IPS-20b (cell line): ENCODE data around the gene CEMIP.
A peak's percentile ranks its signal among the peaks of the same experiment; 100 is the strongest.
"Not testable (repeated sequence)": the region's sequence is repeated elsewhere in the genome, so short reads cannot be mapped to it uniquely, and the experiment has no call there.

Experiments used
- H3K27ac ChIP-seq: one replicate; pipeline ENCODE4 v1.5.1; 2013; ENCODE audit warnings: low read length
- H3K27me3 ChIP-seq: 2 replicates; pipeline ENCODE4 v1.6.1; 2013; ENCODE audit warnings: mild to moderate bottlenecking, low read length, inconsistent platforms; ENCODE audit not compliant: insufficient read depth
- H3K36me3 ChIP-seq: 2 replicates; pipeline ENCODE4 v1.6.1; 2013; ENCODE audit warnings: low read depth, mild to moderate bottlenecking, inconsistent platforms, low read length, moderate library complexity; ENCODE audit not compliant: insufficient read depth
- H3K4me1 ChIP-seq: 2 replicates; pipeline ENCODE4 v1.6.1; 2013; ENCODE audit warnings: mild to moderate bottlenecking, control low read depth, inconsistent platforms, low read length, moderate library complexity; ENCODE audit not compliant: insufficient read depth
- H3K4me3 ChIP-seq: 2 replicates; pipeline ENCODE4 v1.5.1; 2013; ENCODE audit warnings: mild to moderate bottlenecking, low read length, inconsistent platforms
- H3K9ac ChIP-seq: 2 replicates; pipeline ENCODE4 v1.6.1; 2013; ENCODE audit warnings: low read depth, mild to moderate bottlenecking, inconsistent platforms, low read length, moderate library complexity
- H3K9me3 ChIP-seq: 2 replicates; pipeline ENCODE4 v1.6.1; 2013; ENCODE audit warnings: mild to moderate bottlenecking, low read depth, low read length, inconsistent platforms; ENCODE audit not compliant: insufficient read depth

Gene CEMIP

GRCh38 chr15:80951941-80952340 is 172.8 kb downstream of the CEMIP start:
- Histone ChIP-seq H3K9ac (no peak overlapping the region), H3K27me3 (no peaks in the 10 kb centered on the region), H3K9me3 (no peaks in the 10 kb centered on the region), H3K4me3 (no peak overlapping the region), H3K27ac (no peak overlapping the region), H3K36me3 (peaks cover 43% of the 10 kb centered on the region; the same call in 1 of the 2 replicates), H3K4me1 (peaks cover 12% of the 10 kb centered on the region)

- Histone ChIP-seq H3K4me1 (peaks cover 12% of the 10 kb centered on the region), H3K27ac (peak overlapping the region; percentile 90)
These were observed 174.1 kb downstream of the CEMIP start for GRCh38 chr15:80953001-80953952.

GRCh38 chr15:80953953-80954778 is 175.0 kb downstream of the CEMIP start:
- Histone ChIP-seq H3K36me3 (peaks cover 24% of the 10 kb centered on the region), H3K27ac (peak overlapping the region; percentile 90), H3K9ac (peak overlapping the region; percentile 53; the same call in 1 of the 2 replicates), H3K4me3 (no peak overlapping the region), H3K9me3 (no peaks in the 10 kb centered on the region), H3K27me3 (no peaks in the 10 kb centered on the region), H3K4me1 (peaks cover 12% of the 10 kb centered on the region)

More at GRCh38 chr15:80953001-80953952, 174.1 kb downstream of the CEMIP start:
- Histone ChIP-seq H3K9ac (peak overlapping the region; percentile 53; the same call in 1 of the 2 replicates), H3K36me3 (peaks cover 29% of the 10 kb centered on the region; the same call in 1 of the 2 replicates), H3K9me3 (no peaks in the 10 kb centered on the region), H3K27me3 (no peaks in the 10 kb centered on the region), H3K4me3 (no peak overlapping the region)

- H3K27ac ChIP-seq, H3K4me3 ChIP-seq, H3K9me3 ChIP-seq, H3K9ac ChIP-seq, H3K27me3 ChIP-seq: not testable (repeated sequence)
- peaks cover 23% of the 10 kb centered on the region for H3K36me3 ChIP-seq
- H3K4me1 ChIP-seq, result peaks cover 12% of the 10 kb centered on the region
These were observed 176.6 kb downstream of the CEMIP start for GRCh38 chr15:80955571-80956452.

GRCh38 chr15:80957556-80957955 is 178.4 kb downstream of the CEMIP start:
- no peak overlapping the region for H3K27ac ChIP-seq
- no peaks in the 10 kb centered on the region for H3K9me3 ChIP-seq
- H3K4me1 ChIP-seq, result peaks cover 12% of the 10 kb centered on the region
- no peak overlapping the region for H3K4me3 ChIP-seq
- peak overlapping the region; percentile 15; the same call in 1 of the 2 replicates for H3K9ac ChIP-seq
- H3K27me3 ChIP-seq, result no peaks in the 10 kb centered on the region
- peaks cover 9% of the 10 kb centered on the region; the same call in 1 of the 2 replicates for H3K36me3 ChIP-seq

- Histone ChIP-seq H3K36me3 (peaks cover 9% of the 10 kb centered on the region; the same call in 1 of the 2 replicates), H3K9me3 (no peaks in the 10 kb centered on the region), H3K9ac (no peak overlapping the region), H3K27ac (no peak overlapping the region), H3K27me3 (no peaks in the 10 kb centered on the region), H3K4me3 (no peak overlapping the region), H3K4me1 (peaks cover 12% of the 10 kb centered on the region)
These were observed 178.8 kb downstream of the CEMIP start for GRCh38 chr15:80957976-80958375.

GRCh38 chr15:80958818-80959495 is 179.8 kb downstream of the CEMIP start:
- Histone ChIP-seq H3K4me3 (no peak overlapping the region), H3K9ac (no peak overlapping the region), H3K36me3 (peaks cover 9% of the 10 kb centered on the region; the same call in 1 of the 2 replicates), H3K27ac (no peak overlapping the region), H3K4me1 (peaks cover 9% of the 10 kb centered on the region), H3K27me3 (no peaks in the 10 kb centered on the region), H3K9me3 (no peaks in the 10 kb centered on the region)

GRCh38 chr15:80965454-80965853 is 186.3 kb downstream of the CEMIP start:
- H3K9me3 ChIP-seq, H3K27me3 ChIP-seq, H3K9ac ChIP-seq, H3K4me3 ChIP-seq, H3K27ac ChIP-seq: not testable (repeated sequence)
- Histone ChIP-seq H3K36me3 (peaks cover 13% of the 10 kb centered on the region; the same call in 1 of the 2 replicates), H3K4me1 (peaks cover 12% of the 10 kb centered on the region; the same call in 1 of the 2 replicates)

- Histone ChIP-seq H3K9me3 (no peaks in the 10 kb centered on the region), H3K36me3 (peaks cover 13% of the 10 kb centered on the region; the same call in 1 of the 2 replicates), H3K27ac (no peak overlapping the region), H3K9ac (no peak overlapping the region), H3K4me1 (peaks cover 23% of the 10 kb centered on the region), H3K4me3 (no peak overlapping the region), H3K27me3 (no peaks in the 10 kb centered on the region)
These were observed 187.4 kb downstream of the CEMIP start for GRCh38 chr15:80966431-80967197.

- Histone ChIP-seq H3K27me3 (no peaks in the 10 kb centered on the region), H3K27ac (no peak overlapping the region), H3K36me3 (peaks cover 13% of the 10 kb centered on the region; the same call in 1 of the 2 replicates), H3K4me3 (peak overlapping the region; percentile 42; the same call in 1 of the 2 replicates), H3K9me3 (no peaks in the 10 kb centered on the region), H3K4me1 (peaks cover 23% of the 10 kb centered on the region), H3K9ac (peak overlapping the region; percentile 58; the same call in 1 of the 2 replicates)
These were observed 188.3 kb downstream of the CEMIP start for GRCh38 chr15:80967451-80967850.
